K562 (cell line): Measurements from ENCODE around the gene FXN. TPM values are rescaled to one million over a fixed set of nuclear protein-coding genes. Genes with fewer than 3 reads are reported as not detected.

ENCODE experiments used
- ATAC-seq: fragments of 200-7000 bp; cut with Tn5 transposase; 3 replicates; pipeline ENCODE4 v1.9.1; 2020; ENCODE audit warnings: moderate library complexity
- BruUV-seq: library from RNA; stranded (reverse); fragments of 400-500 nt; replicated peaks from 2 replicates; lab custom pipeline; 2021; lab: Mats Ljungman, UMichigan
- CTCF ChIA-PET: fragments of 300-600 bp; formaldehyde crosslinking; extraction: SDS; loops from one replicate; lab custom pipeline; 2021; ENCODE audit warnings: low intra/inter-chr PET ratio; lab: Yijun Ruan, JAX
- POLR2A ChIA-PET: fragments of 300-600, 350-650 bp; sonication (Branson Sonifier 250); formaldehyde crosslinking; extraction: SDS; loops from one replicate; lab custom pipeline; 2021; ENCODE audit warnings: antibody characterized with exemption, inconsistent platforms; lab: Yijun Ruan, JAX
- DNase-seq, 4 experiments: peaks; one replicate each; pipeline versions ENCODE4 v3.0.0 to v3.0.0-alpha.2; 2011 to 2018; ENCODE audit warnings: low spot score in 3 of 4, mixed read lengths in 3 of 4; ENCODE audit errors: extremely low read depth in 1 of 4
- FAIRE-seq: peaks from 2 replicates; lab custom pipeline; 2011; peaks lifted over from hg19 to GRCh38; lab: Jason Lieb, UNC
- H2AFZ ChIP-seq: 2 replicates; pipeline ENCODE4 v1.6.0; 2011; ENCODE audit warnings: low read depth, low read length, control low read depth, inconsistent platforms
- H3K27ac ChIP-seq: fragments of 200-600 bp; 3 replicates; pipeline ENCODE4 v1.8.0; 2011; ENCODE audit warnings: low read depth, mild to moderate bottlenecking, control low read depth, inconsistent platforms, low read length, moderate library complexity, mixed read lengths; ENCODE audit errors: extremely low read depth
- H3K27me3 ChIP-seq, 2 experiments: fragments of 300-600 bp in 1 of 2; 2 replicates in 1 of 2; 3 replicates in 1 of 2; pipeline versions ENCODE4 v1.6.0 to v1.8.0; 2011; ENCODE audit warnings: inconsistent platforms in 2 of 2, low read length in 2 of 2, mild to moderate bottlenecking in 1 of 2, mixed read lengths in 1 of 2, moderate library complexity in 1 of 2; ENCODE audit not compliant: control insufficient read depth in 2 of 2, insufficient read depth in 2 of 2
- H3K36me3 ChIP-seq: fragments of 300-600 bp; 3 replicates; pipeline ENCODE4 v1.8.0; 2011; ENCODE audit warnings: mild to moderate bottlenecking, low read length, inconsistent platforms; ENCODE audit not compliant: control insufficient read depth, insufficient read depth
- H3K4me1 ChIP-seq, 2 experiments: fragments of 200-600 bp in 1 of 2; replicated peaks in 1 of 2; 2 replicates in 1 of 2; 3 replicates in 1 of 2; pipeline versions ENCODE4 v1.5.1 to v1.8.0; 2011; ENCODE audit warnings: inconsistent platforms in 2 of 2, low read length in 2 of 2, mild to moderate bottlenecking in 1 of 2, mixed read lengths in 1 of 2, moderate library complexity in 1 of 2; ENCODE audit not compliant: control insufficient read depth in 2 of 2, insufficient read depth in 2 of 2
- H3K4me2 ChIP-seq: 2 replicates; pipeline ENCODE4 v1.6.1; 2011; ENCODE audit warnings: low read length, control low read depth, inconsistent platforms, mixed read lengths; ENCODE audit not compliant: insufficient read depth
- H3K4me3 ChIP-seq: fragments of 200-600 bp; sonication (generic), shearing (Covaris generic); 2 replicates; pipeline ENCODE4 v1.5.1; 2016; ENCODE audit warnings: control low read depth, inconsistent platforms
- H3K79me2 ChIP-seq: fragments of 200-600 bp; 3 replicates; pipeline ENCODE4 v1.8.0; 2011; ENCODE audit warnings: low read length, inconsistent platforms; ENCODE audit not compliant: control insufficient read depth, insufficient read depth
- H3K9ac ChIP-seq, 2 experiments: 2 replicates each; pipeline versions ENCODE4 v1.6.0 to v1.6.1; 2011; ENCODE audit warnings: low read depth in 2 of 2, low read length in 2 of 2, control low read depth in 1 of 2, inconsistent platforms in 1 of 2, mild to moderate bottlenecking in 1 of 2, mixed read lengths in 1 of 2; ENCODE audit not compliant: insufficient read depth in 1 of 2
- H3K9me1 ChIP-seq: one replicate; pipeline ENCODE4 v1.6.0; 2011; ENCODE audit warnings: inconsistent platforms, mild to moderate bottlenecking, low read length, moderate library complexity; ENCODE audit not compliant: control insufficient read depth, insufficient read depth
- H3K9me3 ChIP-seq: replicated peaks from 2 replicates; pipeline ENCODE4 v1.5.1; 2011; ENCODE audit warnings: low read depth, low read length, inconsistent platforms; ENCODE audit not compliant: control insufficient read depth, insufficient read depth
- H4K20me1 ChIP-seq: replicated peaks from 2 replicates; pipeline ENCODE4 v1.6.1; 2011; ENCODE audit warnings: low read length, inconsistent platforms, mixed read lengths; ENCODE audit not compliant: control insufficient read depth, insufficient read depth
- CEBPB ChIP-seq: fragments of 450-650 bp; IDR thresholded peaks from 2 replicates; pipeline ENCODE4 v1.6.1; 2016; ENCODE audit warnings: missing genetic modification characterization, missing compliant biosample characterization
- ELF1 ChIP-seq: fragments of 200-800 bp; sonication (Bioruptor generic); IDR thresholded peaks from 2 replicates; pipeline ENCODE4 v1.6.1; 2016; ENCODE audit warnings: missing genetic modification characterization, missing compliant biosample characterization
- KDM2B ChIP-seq: fragments of 250-450 bp; sonication (Bioruptor Pico); IDR thresholded peaks from 2 replicates; pipeline ENCODE4 v1.8.0; 2021; ENCODE audit warnings: mild to moderate bottlenecking, moderate library complexity
- MBD2 ChIP-seq: sonication (generic); IDR thresholded peaks from 2 replicates; pipeline ENCODE4 v1.6.1; 2016; ENCODE audit warnings: low read depth, borderline replicate concordance
- NFATC3 ChIP-seq: fragments of 450-650 bp; IDR thresholded peaks from 2 replicates; pipeline ENCODE4 v1.6.1; 2017; ENCODE audit warnings: mild to moderate bottlenecking
- NFE2L1 ChIP-seq: fragments of 450-650 bp; IDR thresholded peaks from 2 replicates; pipeline ENCODE4 v1.6.1; 2016; ENCODE audit warnings: missing genetic modification characterization, low read depth, mild to moderate bottlenecking, missing compliant biosample characterization, moderate library complexity, borderline replicate concordance
- NR2C2 ChIP-seq, 2 experiments: fragments of 200-800 bp in 1 of 2; sonication (Bioruptor generic) in 1 of 2; sonication (generic) in 1 of 2; formaldehyde crosslinking in 1 of 2; IDR thresholded peaks; 2 replicates each; pipeline versions ENCODE4 v1.6.1 to v1.8.0; 2016 to 2022; ENCODE audit warnings: mild to moderate bottlenecking in 1 of 2, missing compliant biosample characterization in 1 of 2, missing genetic modification characterization in 1 of 2, missing genetic modification reagents in 1 of 2
- PHB2 ChIP-seq: fragments of 450-650 bp; IDR thresholded peaks from 2 replicates; pipeline ENCODE4 v1.6.1; 2017; ENCODE audit warnings: low read depth
- PML ChIP-seq: IDR thresholded peaks from 2 replicates; pipeline ENCODE4 v1.6.1; 2012; ENCODE audit warnings: low read length, inconsistent platforms
- RBBP5 ChIP-seq: fragments of 200-600 bp; sonication (generic); IDR thresholded peaks from 2 replicates; pipeline ENCODE4 v1.6.1; 2012; ENCODE audit warnings: borderline replicate concordance, mild to moderate bottlenecking, low read length, control low read depth, inconsistent platforms; ENCODE audit not compliant: insufficient read depth, poor library complexity, severe bottlenecking
- RBFOX2 ChIP-seq: fragments of 200-400 bp; formaldehyde crosslinking; IDR thresholded peaks from 2 replicates; pipeline ENCODE4 v1.6.1; 2017; ENCODE audit warnings: low read depth, mild to moderate bottlenecking, low read length, moderate library complexity
- SLC30A9 ChIP-seq: fragments of 250-450 bp; sonication (Bioruptor Pico); IDR thresholded peaks from 2 replicates; pipeline ENCODE4 v1.8.0; 2022; ENCODE audit warnings: mild to moderate bottlenecking, moderate library complexity
- STAT5A ChIP-seq: IDR thresholded peaks from 2 replicates; pipeline ENCODE4 v1.6.1; 2012; ENCODE audit warnings: low read length, inconsistent platforms, borderline replicate concordance
- ZNF174 ChIP-seq: fragments of 250-450 bp; sonication (Bioruptor Pico); IDR thresholded peaks from 2 replicates; pipeline ENCODE4 v1.4.0; 2020; ENCODE audit warnings: mild to moderate bottlenecking
- ZNF311 ChIP-seq: fragments of 250-450 bp; sonication (Bioruptor Pico); IDR thresholded peaks from 2 replicates; pipeline ENCODE4 v1.4.0; 2020; ENCODE audit warnings: mild to moderate bottlenecking, moderate library complexity
- ZNF695 ChIP-seq: fragments of 450-650 bp; formaldehyde crosslinking; IDR thresholded peaks from 2 replicates; pipeline ENCODE4 v1.4.0; 2020; ENCODE audit warnings: mild to moderate bottlenecking, moderate library complexity
- ZSCAN29 ChIP-seq: fragments of 450-650 bp; IDR thresholded peaks from 2 replicates; pipeline ENCODE4 v1.6.1; 2017
- WGBS: fragments of 100-300 bp; shearing (Covaris generic); methylation state at CpG from one replicate; pipeline ENCODE4 v1.1.6; 2016; ENCODE audit warnings: low coverage, mixed read lengths; ENCODE audit not compliant: insufficient coverage; ENCODE audit errors: missing lambda C conversion rate; 5-methylcytosine and 5-hydroxymethylcytosine counted together
- in situ Hi-C: fragments of 300-500 bp; cut with MboI; formaldehyde crosslinking; loops from 4 replicates; pipeline ENCODE4 v1.15.0; 2018; ENCODE audit warnings: inconsistent platforms, mixed read lengths
- intact Hi-C: fragments of 100-400 bp; cut with micrococcal nuclease; formaldehyde crosslinking; loops from 2 replicates; pipeline ENCODE4 v1.14.2; 2022
- polyA plus RNA-seq, 8 experiments: library from polyadenylated mRNA; depleted of rRNA in 4 of 8; stranded (reverse) in 5 of 8; unstranded in 3 of 8; fragments of >200 nt; fragmentation: Nextera tagmentation in 2 of 8; fragmentation: Illumina TruSeq in 1 of 8; extraction: Ambion mirVana in 2 of 8; extraction: Trizol in 1 of 8; gene quantifications; 2 replicates each; pipeline versions ENCODE4 v1.2.1 to v1.2.3, GENCODE V29; 2011 to 2014; ENCODE audit warnings: inconsistent platforms in 1 of 8, missing spikeins in 1 of 8
- total RNA-seq, 7 experiments: library from RNA; depleted of rRNA in 6 of 7; stranded (reverse); fragments of >200 nt in 6 of 7; fragmentation: Illumina TruSeq in 2 of 7; extraction: Trizol in 2 of 7; gene quantifications; 2 replicates each; pipeline versions ENCODE4 v1.2.1 to v1.2.3, GENCODE V29; 2011 to 2021; ENCODE audit warnings: low replicate concordance in 1 of 7
- TF ChIP-seq, protein P1 (sequence below): fragments of 250-450 bp; sonication (Bioruptor Pico); IDR thresholded peaks from 2 replicates; pipeline ENCODE4 v1.9.0; 2021; ENCODE audit warnings: mild to moderate bottlenecking, inconsistent platforms
- TF ChIP-seq, protein P2 (sequence below): fragments of 250-450 bp; sonication (Bioruptor Pico); IDR thresholded peaks from 2 replicates; pipeline ENCODE4 v1.8.0; 2021; ENCODE audit warnings: borderline replicate concordance, mild to moderate bottlenecking, moderate library complexity; ENCODE audit not compliant: poor library complexity, severe bottlenecking
- TF ChIP-seq, protein P3 (sequence below), 3 experiments: IDR thresholded peaks in 2 of 3; conservative IDR thresholded peaks in 1 of 3; 2 replicates each; pipeline ENCODE4 v1.5.1; 2011 to 2012; ENCODE audit warnings: low read length in 3 of 3, mild to moderate bottlenecking in 3 of 3, control low read depth in 2 of 3, improper control_type of control experiment in 1 of 3, inconsistent platforms in 1 of 3, low read depth in 1 of 3, mixed read lengths in 1 of 3, moderate library complexity in 1 of 3; ENCODE audit not compliant: insufficient read depth in 2 of 3

Gene FXN
- total and polyA plus RNA-seq, 9 of the 15 experiments (the other 6 are each of a cell fraction or from before 2014, with no cell fraction given), result 7.6 to 51.5 (median 30.3) TPM

- Histone ChIP-seq H2AFZ (no peak overlapping the region), H3K9me3 (no peaks in the 10 kb centered on the region), H4K20me1 (no peaks in the 10 kb centered on the region), H3K9ac (no peak overlapping the region), H3K27me3 (no peaks in the 10 kb centered on the region), H3K27ac (no peak overlapping the region), H3K4me3 (no peak overlapping the region), H3K79me2 (no peaks in the 10 kb centered on the region), H3K4me1 (peaks cover 5 to 16% of the 10 kb centered on the region in 2 experiments; a peak in 4 of 5 replicates), H3K9me1 (no peaks in the 10 kb centered on the region), H3K4me2 (no peak overlapping the region), H3K36me3 (no peaks in the 10 kb centered on the region; the same call in 2 of the 3 replicates)
- no peak for TF ChIP-seq PML
- no peak for TF ChIP-seq STAT5A
- TF ChIP-seq, protein P1, sequence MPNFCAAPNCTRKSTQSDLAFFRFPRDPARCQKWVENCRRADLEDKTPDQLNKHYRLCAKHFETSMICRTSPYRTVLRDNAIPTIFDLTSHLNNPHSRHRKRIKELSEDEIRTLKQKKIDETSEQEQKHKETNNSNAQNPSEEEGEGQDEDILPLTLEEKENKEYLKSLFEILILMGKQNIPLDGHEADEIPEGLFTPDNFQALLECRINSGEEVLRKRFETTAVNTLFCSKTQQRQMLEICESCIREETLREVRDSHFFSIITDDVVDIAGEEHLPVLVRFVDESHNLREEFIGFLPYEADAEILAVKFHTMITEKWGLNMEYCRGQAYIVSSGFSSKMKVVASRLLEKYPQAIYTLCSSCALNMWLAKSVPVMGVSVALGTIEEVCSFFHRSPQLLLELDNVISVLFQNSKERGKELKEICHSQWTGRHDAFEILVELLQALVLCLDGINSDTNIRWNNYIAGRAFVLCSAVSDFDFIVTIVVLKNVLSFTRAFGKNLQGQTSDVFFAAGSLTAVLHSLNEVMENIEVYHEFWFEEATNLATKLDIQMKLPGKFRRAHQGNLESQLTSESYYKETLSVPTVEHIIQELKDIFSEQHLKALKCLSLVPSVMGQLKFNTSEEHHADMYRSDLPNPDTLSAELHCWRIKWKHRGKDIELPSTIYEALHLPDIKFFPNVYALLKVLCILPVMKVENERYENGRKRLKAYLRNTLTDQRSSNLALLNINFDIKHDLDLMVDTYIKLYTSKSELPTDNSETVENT (CRISPR knock-in tag), result no peak
- TF ChIP-seq, protein P2, sequence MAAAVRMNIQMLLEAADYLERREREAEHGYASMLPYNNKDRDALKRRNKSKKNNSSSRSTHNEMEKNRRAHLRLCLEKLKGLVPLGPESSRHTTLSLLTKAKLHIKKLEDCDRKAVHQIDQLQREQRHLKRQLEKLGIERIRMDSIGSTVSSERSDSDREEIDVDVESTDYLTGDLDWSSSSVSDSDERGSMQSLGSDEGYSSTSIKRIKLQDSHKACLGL, result no peak
- TF ChIP-seq MBD2, result no peak
- no peak for TF ChIP-seq KDM2B (CRISPR knock-in tag)
- TF ChIP-seq ZSCAN29, result no peak
- no peak for TF ChIP-seq RBBP5
- TF ChIP-seq, protein P3, sequence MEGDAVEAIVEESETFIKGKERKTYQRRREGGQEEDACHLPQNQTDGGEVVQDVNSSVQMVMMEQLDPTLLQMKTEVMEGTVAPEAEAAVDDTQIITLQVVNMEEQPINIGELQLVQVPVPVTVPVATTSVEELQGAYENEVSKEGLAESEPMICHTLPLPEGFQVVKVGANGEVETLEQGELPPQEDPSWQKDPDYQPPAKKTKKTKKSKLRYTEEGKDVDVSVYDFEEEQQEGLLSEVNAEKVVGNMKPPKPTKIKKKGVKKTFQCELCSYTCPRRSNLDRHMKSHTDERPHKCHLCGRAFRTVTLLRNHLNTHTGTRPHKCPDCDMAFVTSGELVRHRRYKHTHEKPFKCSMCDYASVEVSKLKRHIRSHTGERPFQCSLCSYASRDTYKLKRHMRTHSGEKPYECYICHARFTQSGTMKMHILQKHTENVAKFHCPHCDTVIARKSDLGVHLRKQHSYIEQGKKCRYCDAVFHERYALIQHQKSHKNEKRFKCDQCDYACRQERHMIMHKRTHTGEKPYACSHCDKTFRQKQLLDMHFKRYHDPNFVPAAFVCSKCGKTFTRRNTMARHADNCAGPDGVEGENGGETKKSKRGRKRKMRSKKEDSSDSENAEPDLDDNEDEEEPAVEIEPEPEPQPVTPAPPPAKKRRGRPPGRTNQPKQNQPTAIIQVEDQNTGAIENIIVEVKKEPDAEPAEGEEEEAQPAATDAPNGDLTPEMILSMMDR (IDR thresholded peaks at IDR 0.05 in 2 of 3, conservative IDR thresholded peaks at IDR 0.05 in 1 of 3; ENCODE audit: insufficient read depth in 2 of 3, low read depth in 1 of 3, low read length in 3 of 3), result no peak
- no peak for TF ChIP-seq SLC30A9 (CRISPR knock-in tag)
- no peak for TF ChIP-seq ZNF311 (CRISPR knock-in tag)
- TF ChIP-seq ZNF695 (CRISPR knock-in tag), result no peak
- TF ChIP-seq NFE2L1 (tag), result no peak
- TF ChIP-seq NFATC3, result no peak
- no peak for TF ChIP-seq ZNF174 (CRISPR knock-in tag)
- TF ChIP-seq PHB2, result no peak
- no peak for TF ChIP-seq ELF1 (tag)
- no peak for TF ChIP-seq NR2C2 (CRISPR knock-in tag; IDR thresholded peaks at IDR 0.05)
- no peak for TF ChIP-seq NR2C2 (tag; IDR thresholded peaks at IDR 0.05)
- no peak for TF ChIP-seq RBFOX2
- no peak for TF ChIP-seq CEBPB (tag)
- ChIA-PET CTCF (no interaction called here), POLR2A (interaction anchor here (0.8 kb wide), 1 partner anchor 501 kb away, joined by 3 read pairs; no protein-coding TSS in a partner anchor)
- intact Hi-C loops, result loop anchor here (5.0 kb wide), 3 partner anchors 43 to 143 kb away; no protein-coding TSS in a partner anchor
- FAIRE-seq, result no peak
- WGBS, result 46% methylated on average over 2 of the region's 3 CpGs
- DNase-seq, result no peak
- in situ Hi-C loops, result no loop called here
- ATAC-seq, result no peak
- no TSS peak for BruUV-seq
Observed at GRCh38 chr9:68995776-68996175, 39.8 kb upstream of the FXN start.
